GM19438 (cell line): ENCODE data around the gene GLB1L2.

Source experiments
- ATAC-seq: cut with Tn5 transposase; IDR thresholded peaks from one replicate; pipeline ENCODE4 v1.9.1; 2021; ENCODE audit warnings: low read depth; ENCODE audit not compliant: unreplicated experiment

GLB1L2 gene

GRCh38 chr11:134365011-134365925 is 33.5 kb downstream of the GLB1L2 start:
- ATAC-seq, result no peak

- no peak for ATAC-seq
Measured at GRCh38 chr11:134366254-134366653, 34.5 kb downstream of the GLB1L2 start.

GRCh38 chr11:134367781-134368180 is 36.0 kb downstream of the GLB1L2 start:
- no peak for ATAC-seq

GRCh38 chr11:134369656-134370525 is 38.1 kb downstream of the GLB1L2 start:
- ATAC-seq, result no peak

- ATAC-seq, result no peak
Measured at GRCh38 chr11:134370526-134371435, 39.0 kb downstream of the GLB1L2 start.

GRCh38 chr11:134371436-134372185 is 39.8 kb downstream of the GLB1L2 start:
- ATAC-seq, result no peak

GRCh38 chr11:134372536-134372935 is 40.7 kb downstream of the GLB1L2 start:
- no peak for ATAC-seq

- no peak for ATAC-seq
Measured at GRCh38 chr11:134372961-134373360, 41.2 kb downstream of the GLB1L2 start.

GRCh38 chr11:134373591-134374052 is 41.8 kb downstream of the GLB1L2 start:
- ATAC-seq, result no peak

GRCh38 chr11:134374171-134374570 is 42.4 kb downstream of the GLB1L2 start:
- no peak for ATAC-seq

GRCh38 chr11:134374891-134375550 is 43.2 kb downstream of the GLB1L2 start:
- ATAC-seq, result no peak

- no peak for ATAC-seq
Measured at GRCh38 chr11:134376150-134376921, 44.5 kb downstream of the GLB1L2 start.

GRCh38 chr11:134377876-134378275 is 46.1 kb downstream of the GLB1L2 start:
- no peak for ATAC-seq

- ATAC-seq, result no peak
Measured at GRCh38 chr11:134379241-134379640, 47.5 kb downstream of the GLB1L2 start.

- ATAC-seq, result no peak
Measured at GRCh38 chr11:134380229-134380628, 48.4 kb downstream of the GLB1L2 start.

GRCh38 chr11:134380785-134381184 is 49.0 kb downstream of the GLB1L2 start:
- no peak for ATAC-seq

- no peak for ATAC-seq
Measured at GRCh38 chr11:134382257-134382656, 50.5 kb downstream of the GLB1L2 start.

GRCh38 chr11:134382830-134383229 is 51.0 kb downstream of the GLB1L2 start:
- ATAC-seq, result no peak
